ENCODE measurements around the gene PATJ. TPM values are rescaled to one million over a fixed set of nuclear protein-coding genes. Genes with fewer than 3 reads are reported as not detected.

PATJ gene
- total and polyA plus RNA-seq, 2 of the 13 experiments (the other 11 are each of a cell fraction or from before 2014, with no cell fraction given): 6.2 to 16.8 TPM

- no peak overlapping the region for H2AFZ ChIP-seq (ENCODE audit: low read length)
- no peak for DNase-seq (ENCODE audit: low spot score)
- H3K4me2 ChIP-seq (ENCODE audit: low read depth, low read length): no peak overlapping the region
- no peak for FAIRE-seq
- intact Hi-C loops (cut with micrococcal nuclease; ENCODE audit: unreplicated experiment) (no loop called here), in situ Hi-C loops (cut with HindIII; ENCODE audit: extremely low pct_ligation_motif_present, low pct_unique_long_range_greater_than_20kb) (no loop called here)
- no peaks in the 10 kb centered on the region for H3K4me1 ChIP-seq (ENCODE audit: insufficient read depth, low read length)
- BruUV-seq (replicated peaks): no TSS peak
- H3K9ac ChIP-seq (ENCODE audit: insufficient read depth, low read depth, low read length): no peak overlapping the region
- no peak overlapping the region for H3K4me3 ChIP-seq (replicated peaks in 1 of 3; ENCODE audit: insufficient read depth in 1 of 3, low read depth in 2 of 3, low read length in 3 of 3)
- H3K27me3 ChIP-seq (ENCODE audit: control insufficient read depth in 1 of 2, insufficient read depth in 2 of 2, low read length in 2 of 2): no peaks in the 10 kb centered on the region
- no peak overlapping the region for H3K27ac ChIP-seq (ENCODE audit: extremely low read length, insufficient read depth, low read length)
- TF ChIP-seq ARID2 (CRISPR knock-in tag; IDR thresholded peaks at IDR 0.05; ENCODE audit: borderline replicate concordance) (no peak), RXRA (CRISPR knock-in tag; IDR thresholded peaks at IDR 0.05) (no peak), TMF1 (CRISPR knock-in tag; IDR thresholded peaks at IDR 0.05; ENCODE audit: low read depth) (no peak), ZNF646 (CRISPR knock-in tag; IDR thresholded peaks at IDR 0.05) (no peak), ZFP36L2 (CRISPR knock-in tag; IDR thresholded peaks at IDR 0.05) (no peak)
- H3K79me2 ChIP-seq (ENCODE audit: insufficient read depth, low read length): no peaks in the 10 kb centered on the region
- WGBS (ENCODE audit: low lambda C conversion rate): 94% methylated on average over 5 of the region's 5 CpGs
- no peaks in the 10 kb centered on the region for H4K20me1 ChIP-seq (ENCODE audit: insufficient read depth, low read length)
- ChIA-PET CTCF (ENCODE audit: low intra/inter-chr PET ratio, low total read pairs) (no interaction called here), POLR2A (no interaction called here)
- H3K9me3 ChIP-seq (ENCODE audit: low read length): no peaks in the 10 kb centered on the region
- H3K36me3 ChIP-seq (replicated peaks in 1 of 2; ENCODE audit: control insufficient read depth in 1 of 2, insufficient read depth in 2 of 2, low read length in 2 of 2): no peaks in the 10 kb centered on the region
- no peak for ATAC-seq
These were observed 187.9 kb downstream of the PATJ start for GRCh38 chr1:61930116-61930645.
